Tibial artery (tissue), 4 donors: Measurements from ENCODE around the gene CTNNA3.
"Not testable (repeated sequence)": the region's sequence is repeated elsewhere in the genome, so short reads cannot be mapped to it uniquely, and the experiment has no call there.

ENCODE experiments used
- DNase-seq, 2 donors: peaks; one replicate each; pipeline ENCODE4 v3.0.0-alpha.2; 2019
- H3K27ac ChIP-seq, 2 donors: fragments of 200-600 bp; sonication (generic) in 1 of 2; 1 replicate in 1 of 2; 2 replicates in 1 of 2; pipeline ENCODE4 v1.5.1; 2018 to 2019; ENCODE audit warnings: mild to moderate bottlenecking in 1 of 2
- H3K27me3 ChIP-seq, 2 donors: fragments of 200-600 bp; sonication (generic) in 1 of 2; one replicate each; pipeline versions ENCODE4 v1.5.1 to v1.6.0; 2016 to 2019
- H3K36me3 ChIP-seq, 3 donors: fragments of 200-600 bp; sonication (generic) in 2 of 3; one replicate each; pipeline ENCODE4 v1.5.1; 2016 to 2019; ENCODE audit warnings: mild to moderate bottlenecking in 2 of 3
- H3K4me1 ChIP-seq, 4 donors: fragments of 200-600 bp; sonication (generic) in 2 of 4; 1 replicate in 3 of 4; 2 replicates in 1 of 4; pipeline ENCODE4 v1.5.1; 2016 to 2019
- H3K4me3 ChIP-seq, 2 donors: fragments of 200-600 bp; sonication (generic) in 1 of 2; 1 replicate in 1 of 2; 2 replicates in 1 of 2; pipeline ENCODE4 v1.5.1; 2018 to 2019; ENCODE audit warnings: mild to moderate bottlenecking in 2 of 2
- H3K9me3 ChIP-seq, 3 donors: fragments of 200-600 bp; sonication (generic) in 1 of 3; one replicate each; pipeline ENCODE4 v1.5.1; 2016 to 2019
- intact Hi-C: fragments of 100-400 bp; cut with DNase I; formaldehyde crosslinking; loops from one replicate; pipeline ENCODE4 v1.15.0; 2023; ENCODE audit warnings: low total_unique reads
- TF ChIP-seq, protein P1 (sequence below), 2 experiments: fragments of 200-600 bp in 1 of 2; fragments of 450-650 bp in 1 of 2; IDR thresholded peaks; one replicate each; pipeline ENCODE4 v1.5.1; 2017 to 2019; ENCODE audit warnings: antibody characterized with exemption in 2 of 2, mild to moderate bottlenecking in 1 of 2, moderate library complexity in 1 of 2

Gene CTNNA3

DNA sequence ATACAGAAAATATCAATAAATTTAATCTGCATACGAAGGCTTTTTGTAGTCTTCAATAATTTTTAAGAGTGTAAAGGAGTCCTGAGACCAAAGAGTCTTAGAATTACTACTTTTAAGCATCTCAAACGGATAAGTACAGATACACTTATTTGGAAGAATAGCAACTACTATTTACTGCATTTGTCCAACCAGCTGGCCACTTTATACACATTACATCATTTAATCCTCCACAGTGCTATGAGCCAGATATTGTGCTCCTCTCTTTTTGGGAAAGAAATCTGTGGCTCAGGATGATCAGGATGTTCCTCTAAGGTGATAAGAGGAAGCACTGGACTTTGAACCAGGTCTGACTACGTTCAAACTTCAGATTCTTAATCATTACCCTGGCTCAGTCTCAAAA is 1358.8 kb downstream of the CTNNA3 start:
- intact Hi-C loops, result no loop called here
- no peak for DNase-seq
- TF ChIP-seq, protein P1, sequence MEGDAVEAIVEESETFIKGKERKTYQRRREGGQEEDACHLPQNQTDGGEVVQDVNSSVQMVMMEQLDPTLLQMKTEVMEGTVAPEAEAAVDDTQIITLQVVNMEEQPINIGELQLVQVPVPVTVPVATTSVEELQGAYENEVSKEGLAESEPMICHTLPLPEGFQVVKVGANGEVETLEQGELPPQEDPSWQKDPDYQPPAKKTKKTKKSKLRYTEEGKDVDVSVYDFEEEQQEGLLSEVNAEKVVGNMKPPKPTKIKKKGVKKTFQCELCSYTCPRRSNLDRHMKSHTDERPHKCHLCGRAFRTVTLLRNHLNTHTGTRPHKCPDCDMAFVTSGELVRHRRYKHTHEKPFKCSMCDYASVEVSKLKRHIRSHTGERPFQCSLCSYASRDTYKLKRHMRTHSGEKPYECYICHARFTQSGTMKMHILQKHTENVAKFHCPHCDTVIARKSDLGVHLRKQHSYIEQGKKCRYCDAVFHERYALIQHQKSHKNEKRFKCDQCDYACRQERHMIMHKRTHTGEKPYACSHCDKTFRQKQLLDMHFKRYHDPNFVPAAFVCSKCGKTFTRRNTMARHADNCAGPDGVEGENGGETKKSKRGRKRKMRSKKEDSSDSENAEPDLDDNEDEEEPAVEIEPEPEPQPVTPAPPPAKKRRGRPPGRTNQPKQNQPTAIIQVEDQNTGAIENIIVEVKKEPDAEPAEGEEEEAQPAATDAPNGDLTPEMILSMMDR (IDR thresholded peaks at IDR 0.05), result no peak
- no peak overlapping the region for H3K4me3 ChIP-seq
- H3K36me3 ChIP-seq, result no peaks in the 10 kb centered on the region
- no peaks in the 10 kb centered on the region for H3K27me3 ChIP-seq
- H3K9me3 ChIP-seq, result peaks cover 0 to 7% (median 6%) of the 10 kb centered on the region in 3 donors
- no peaks in the 10 kb centered on the region for H3K4me1 ChIP-seq
- H3K27ac ChIP-seq, result no peak overlapping the region

DNA sequence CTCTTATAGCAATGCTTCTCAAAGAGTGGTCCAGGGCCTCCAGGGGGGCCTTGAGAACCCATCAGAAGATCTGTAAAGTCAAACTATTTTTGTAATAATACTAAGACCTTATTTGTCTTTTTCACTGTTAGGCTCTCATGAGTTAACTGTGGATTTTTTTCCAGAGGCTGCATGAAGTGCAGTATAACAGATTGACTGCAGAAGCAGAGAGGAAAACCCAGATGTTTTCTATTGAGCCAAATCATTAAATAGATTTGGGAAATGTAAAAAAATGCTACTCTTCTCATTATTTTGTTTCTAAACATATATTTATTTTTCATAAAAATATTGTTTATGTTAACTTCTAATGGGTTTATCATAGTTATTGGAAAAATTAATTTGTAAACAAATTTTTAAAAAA is 1359.2 kb downstream of the CTNNA3 start:
- Histone ChIP-seq H3K4me3 (no peak overlapping the region), H3K27ac (no peak overlapping the region), H3K27me3 (no peaks in the 10 kb centered on the region), H3K9me3 (peaks cover 0 to 7% (median 6%) of the 10 kb centered on the region in 3 donors), H3K4me1 (no peaks in the 10 kb centered on the region), H3K36me3 (no peaks in the 10 kb centered on the region)
- TF ChIP-seq, protein P1 (IDR thresholded peaks at IDR 0.05), result no peak
- intact Hi-C loops, result no loop called here
- DNase-seq, result no peak

DNA sequence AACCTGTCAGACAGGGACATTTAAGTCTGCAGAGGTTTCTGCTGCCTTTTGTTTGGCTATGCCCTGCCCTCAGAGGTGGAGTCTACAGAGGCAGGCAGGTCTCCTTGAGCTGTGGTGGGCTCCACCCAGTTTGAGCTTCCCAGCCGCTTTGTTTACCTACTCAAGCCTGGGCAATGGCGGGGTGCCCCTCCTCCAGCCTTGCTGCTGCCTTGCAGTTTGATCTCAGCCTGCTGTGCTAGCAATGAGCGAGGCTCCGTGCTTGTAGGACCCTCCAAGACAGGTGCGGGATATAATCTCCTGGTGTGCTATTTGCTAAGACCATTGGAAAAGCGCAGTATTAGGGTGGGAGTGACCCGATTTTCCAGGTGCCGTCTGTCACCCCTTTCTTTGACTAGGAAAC is 1360.2 kb downstream of the CTNNA3 start:
- H3K9me3 ChIP-seq, DNase-seq, H3K4me1 ChIP-seq, intact Hi-C loops, H3K27me3 ChIP-seq, H3K4me3 ChIP-seq, H3K27ac ChIP-seq, H3K36me3 ChIP-seq: not testable (repeated sequence)

DNA sequence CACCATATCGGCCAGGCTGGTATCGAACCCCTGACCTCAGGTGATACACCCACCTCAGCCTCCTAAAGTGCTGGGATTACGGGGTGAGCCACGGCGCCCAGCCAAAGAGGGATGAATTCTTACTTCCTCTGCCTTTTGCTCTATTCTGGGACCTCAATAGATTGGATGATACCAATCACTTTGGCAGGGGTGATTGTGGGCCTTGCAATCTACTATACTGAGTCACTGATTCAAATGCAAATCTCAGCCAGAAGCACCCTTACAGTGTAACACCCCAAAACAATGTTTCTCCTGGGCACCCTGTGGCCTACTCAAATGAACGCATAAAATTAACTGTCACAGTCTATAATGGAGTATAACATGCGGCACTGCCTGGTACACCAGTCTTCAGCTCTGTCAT is 1366.8 kb downstream of the CTNNA3 start:
- H3K9me3 ChIP-seq, result no peaks in the 10 kb centered on the region
- TF ChIP-seq, protein P1 (IDR thresholded peaks at IDR 0.05), result no peak
- intact Hi-C loops, result no loop called here
- no peaks in the 10 kb centered on the region for H3K36me3 ChIP-seq
- no peak overlapping the region for H3K27ac ChIP-seq
- no peak for DNase-seq
- no peaks in the 10 kb centered on the region for H3K4me1 ChIP-seq
- no peaks in the 10 kb centered on the region for H3K27me3 ChIP-seq
- no peak overlapping the region for H3K4me3 ChIP-seq

DNA sequence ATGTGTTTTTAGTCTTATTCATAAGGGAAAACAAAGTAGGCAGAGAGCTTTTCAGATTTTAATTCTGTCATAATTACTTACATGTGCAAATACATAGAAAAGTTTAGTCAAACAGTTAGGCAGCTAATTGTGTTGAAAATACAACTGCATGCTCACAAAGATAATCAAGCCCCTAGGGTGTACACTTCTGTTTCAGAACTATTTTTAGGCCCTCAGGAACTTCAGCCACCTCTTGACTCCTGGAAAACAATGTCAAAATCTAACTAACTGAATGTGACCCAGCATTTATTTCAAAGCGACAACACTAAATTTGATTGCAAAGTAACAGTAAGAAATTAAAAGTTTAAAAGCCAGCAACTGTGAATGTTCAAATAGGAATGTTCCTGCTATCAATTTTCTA is 1369.1 kb downstream of the CTNNA3 start:
- no peak for DNase-seq
- TF ChIP-seq, protein P1 (IDR thresholded peaks at IDR 0.05), result no peak
- intact Hi-C loops, result no loop called here
- no peak overlapping the region for H3K27ac ChIP-seq
- H3K27me3 ChIP-seq, result no peaks in the 10 kb centered on the region
- peaks cover 0 to 10% (median 5%) of the 10 kb centered on the region in 4 donors for H3K4me1 ChIP-seq
- H3K9me3 ChIP-seq, result no peaks in the 10 kb centered on the region
- H3K4me3 ChIP-seq, result no peak overlapping the region
- no peaks in the 10 kb centered on the region for H3K36me3 ChIP-seq

DNA sequence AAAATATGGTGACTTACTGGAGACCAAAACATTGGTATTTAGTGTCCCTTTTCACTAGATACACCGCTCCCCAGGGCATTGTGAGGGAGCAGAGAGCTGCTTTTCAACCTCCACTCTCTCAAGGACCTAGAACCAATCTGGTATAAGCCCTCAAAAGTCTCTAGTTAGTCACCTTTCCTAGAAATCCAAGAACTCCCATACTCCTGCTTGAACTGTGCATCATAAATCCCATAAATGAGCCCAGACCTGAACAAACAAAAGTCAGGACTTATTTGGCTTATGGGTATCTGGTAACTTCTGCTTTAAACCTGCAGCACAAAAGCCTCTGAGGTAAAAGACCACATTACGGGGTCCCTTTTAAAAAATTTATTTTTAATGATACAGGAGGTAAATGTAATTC is 1373.2 kb downstream of the CTNNA3 start:
- DNase-seq, result no peak
- H3K36me3 ChIP-seq, result no peaks in the 10 kb centered on the region
- no peaks in the 10 kb centered on the region for H3K27me3 ChIP-seq
- H3K27ac ChIP-seq, result no peak overlapping the region
- TF ChIP-seq, protein P1 (IDR thresholded peaks at IDR 0.05), result no peak
- H3K4me1 ChIP-seq, result peaks cover 0 to 21% (median 14%) of the 10 kb centered on the region in 4 donors
- H3K9me3 ChIP-seq, result no peaks in the 10 kb centered on the region
- H3K4me3 ChIP-seq, result no peak overlapping the region
- intact Hi-C loops, result no loop called here
